Measurements from ENCODE around the gene SHOC2. TPM values are rescaled to one million over a fixed set of nuclear protein-coding genes. Genes with fewer than 3 reads are reported as not detected.
A peak's percentile ranks its signal among the peaks of the same experiment; 100 is the strongest.

SHOC2 gene
- total RNA-seq, 1 donor from 2014 or later, result 20.3 TPM

GRCh38 chr10:110978204-110978603 lies 58.8 kb downstream of the SHOC2 start:
- ATAC-seq (no peak), DNase-seq (ENCODE audit: low spot score) (no peak)

DNA sequence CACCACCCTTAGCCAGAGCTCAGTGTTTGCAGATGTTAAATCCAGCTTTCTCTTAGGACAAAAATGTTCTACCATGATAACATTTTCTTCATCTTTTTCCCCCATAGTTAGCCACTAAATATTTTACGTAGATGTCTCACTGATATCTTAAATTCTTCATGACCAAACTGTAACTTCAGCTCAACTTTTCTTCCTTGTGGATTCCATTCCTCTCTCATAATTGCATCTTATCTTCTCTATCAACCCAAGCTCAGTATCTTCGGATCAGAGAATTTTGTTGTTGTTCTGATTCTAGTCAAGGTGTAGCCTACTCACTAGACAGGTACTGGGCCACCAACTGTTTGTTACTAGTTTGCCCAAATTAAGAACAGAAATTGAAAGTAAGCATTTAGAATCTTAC lies 60.2 kb downstream of the SHOC2 start:
- DNase-seq (ENCODE audit: low spot score), result no peak

GRCh38 chr10:110980807-110981206 lies 61.4 kb downstream of the SHOC2 start:
- DNase-seq (ENCODE audit: low spot score), result no peak
- ATAC-seq, result no peak

More for the DNA sequence above, 60.2 kb downstream of the SHOC2 start:
- ATAC-seq, result no peak

DNA sequence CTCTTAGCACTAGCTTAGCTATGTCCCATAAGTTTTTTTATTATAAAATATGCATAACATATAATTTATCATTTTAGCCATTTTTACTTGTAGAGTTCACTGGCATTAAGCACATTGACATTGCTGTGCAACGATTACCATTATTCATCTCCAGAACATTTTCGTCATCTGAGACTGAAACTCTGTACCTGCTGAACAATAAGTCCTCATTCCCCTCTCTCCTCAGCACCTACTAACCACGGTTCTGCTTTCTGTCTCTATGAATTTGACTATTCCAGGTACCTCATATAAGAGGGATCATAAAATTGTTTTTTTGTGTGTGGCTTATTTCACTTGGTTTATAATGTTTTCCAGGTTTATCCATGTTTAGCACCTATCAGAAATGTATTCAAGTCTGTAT lies 64.1 kb downstream of the SHOC2 start:
- no peak for DNase-seq (ENCODE audit: low spot score)
- no peak for ATAC-seq

DNA sequence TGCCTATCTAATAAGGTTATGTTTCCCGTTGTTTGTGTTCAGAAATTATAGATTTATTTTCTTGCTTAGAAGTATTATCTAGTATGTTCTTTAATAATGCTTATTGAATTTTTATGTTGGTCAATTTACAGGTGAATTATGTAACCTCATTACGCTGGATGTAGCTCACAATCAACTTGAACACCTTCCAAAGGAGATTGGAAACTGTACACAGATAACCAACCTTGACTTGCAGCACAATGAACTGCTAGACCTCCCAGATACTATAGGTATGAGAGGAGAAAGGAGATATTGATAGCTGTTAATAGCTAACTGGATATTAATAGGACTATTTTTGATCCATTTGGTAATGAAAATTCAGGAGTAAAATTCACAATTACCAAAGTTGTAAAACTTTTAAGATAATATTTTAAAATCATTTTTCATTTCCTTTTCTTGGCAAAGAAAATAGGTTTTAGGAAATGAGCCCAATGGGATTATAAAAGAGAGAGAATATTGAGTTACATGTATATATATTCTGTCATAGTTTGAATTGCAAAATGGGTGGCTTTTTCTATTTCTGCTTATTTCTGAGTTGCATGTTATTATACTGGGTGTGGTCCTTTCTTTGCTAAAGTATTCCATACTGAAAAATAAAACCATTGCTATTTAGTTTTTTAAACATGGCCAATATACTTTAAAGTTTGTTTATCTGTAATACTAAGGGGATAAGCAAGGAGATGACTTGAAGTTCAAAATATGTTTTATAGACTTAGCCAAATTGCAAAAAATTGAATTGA lies 66.3 kb downstream of the SHOC2 start:
- DNase-seq (ENCODE audit: low spot score) (no peak), ATAC-seq (peak; percentile 47)

DNA sequence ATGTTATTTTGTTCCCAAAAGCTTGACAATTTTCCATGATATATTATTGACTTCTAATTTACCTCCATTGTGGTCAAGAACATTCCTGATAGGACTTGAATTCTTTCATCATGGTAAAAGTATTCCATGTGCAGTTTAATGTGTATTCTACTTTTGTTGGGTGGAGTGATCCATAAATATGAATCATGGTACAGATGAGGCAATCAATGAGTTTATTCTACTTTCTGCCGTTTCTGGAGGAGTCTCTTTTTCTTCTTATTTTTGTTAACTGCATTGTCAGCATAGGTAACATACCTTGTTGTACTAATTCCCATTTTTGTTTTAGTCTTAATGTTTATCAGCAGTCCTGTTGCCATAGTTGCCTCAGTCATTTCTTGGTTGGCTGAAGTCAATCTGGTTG lies 69.6 kb downstream of the SHOC2 start:
- ATAC-seq, result no peak

GRCh38 chr10:110992006-110992800 lies 72.8 kb downstream of the SHOC2 start:
- ATAC-seq (no peak), DNase-seq (ENCODE audit: low spot score) (no peak)

More for the DNA sequence above, 69.6 kb downstream of the SHOC2 start:
- no peak for DNase-seq (ENCODE audit: low spot score)

GRCh38 chr10:110993024-110993693 lies 73.8 kb downstream of the SHOC2 start:
- DNase-seq (ENCODE audit: low spot score), result no peak
- no peak for ATAC-seq

DNA sequence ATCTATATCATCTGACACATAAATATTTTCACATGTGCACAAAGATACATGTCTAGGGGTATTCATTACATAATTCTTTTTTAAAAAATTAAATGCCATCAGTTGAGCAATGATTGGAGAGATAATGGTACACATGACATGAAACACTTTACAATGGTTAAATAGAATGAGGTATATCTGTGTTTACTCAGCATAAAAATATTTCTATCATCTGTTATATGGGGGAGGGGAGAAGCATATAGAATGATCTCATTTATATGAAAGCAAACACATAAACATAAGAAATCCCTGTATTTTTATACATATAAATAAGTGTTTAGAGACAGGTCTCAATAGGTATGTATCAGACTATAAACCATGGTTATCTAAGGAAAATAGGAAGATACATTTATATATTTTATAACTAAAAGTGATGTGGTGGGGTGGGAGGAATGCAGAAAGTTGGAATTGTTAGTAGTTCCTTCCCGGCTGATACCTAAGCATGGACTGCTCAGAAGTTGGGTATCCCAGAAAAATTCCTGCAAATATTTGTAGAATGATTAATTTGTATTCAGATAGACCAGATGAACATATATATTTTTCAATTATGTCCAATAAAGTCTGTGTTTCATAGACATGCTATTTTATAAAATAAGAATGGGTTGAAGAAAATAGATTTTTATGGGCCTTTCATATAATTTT lies 75.1 kb downstream of the SHOC2 start:
- ATAC-seq (no peak), DNase-seq (ENCODE audit: low spot score) (no peak)

- DNase-seq (ENCODE audit: low spot score) (no peak), ATAC-seq (no peak)
Measured at GRCh38 chr10:110995301-110995700, 75.9 kb downstream of the SHOC2 start.

DNA sequence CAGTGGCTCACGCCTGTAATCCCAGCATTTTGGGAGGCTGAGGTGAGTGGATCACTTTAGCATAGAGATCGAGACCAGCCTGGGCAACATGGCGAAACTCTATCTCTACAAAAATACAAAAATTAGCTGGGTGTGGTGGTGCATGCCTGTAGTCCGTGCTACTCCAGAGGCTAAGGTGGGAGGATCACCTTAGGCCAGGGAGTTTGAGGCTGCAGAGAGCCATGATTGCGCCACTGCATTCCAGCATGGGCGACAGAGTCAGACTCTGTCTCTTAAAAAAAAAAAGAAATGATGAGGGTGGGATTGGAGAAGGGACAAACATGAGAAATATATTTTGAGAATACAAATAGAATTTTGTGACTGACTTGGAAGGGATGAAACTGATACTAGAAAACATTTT lies 76.9 kb downstream of the SHOC2 start:
- DNase-seq (ENCODE audit: low spot score) (no peak), ATAC-seq (no peak)

DNA sequence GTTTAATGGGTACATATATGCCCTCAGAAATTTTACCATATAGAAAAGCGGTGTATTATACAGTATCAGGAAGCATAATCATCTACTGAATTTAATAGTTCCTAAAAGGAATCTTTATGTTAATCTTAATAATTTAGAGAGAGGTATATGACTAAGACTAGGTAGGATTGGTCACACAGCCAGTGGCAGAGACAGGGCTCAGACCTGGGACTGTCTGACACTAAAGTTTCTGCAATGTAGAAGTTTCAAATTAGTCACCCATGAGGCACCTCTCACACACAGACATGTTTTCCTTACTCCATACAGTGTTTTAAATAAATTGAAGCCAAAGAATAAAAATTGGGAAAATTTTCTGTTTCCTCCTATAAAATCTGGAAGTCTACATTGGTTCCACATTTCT lies 84.6 kb downstream of the SHOC2 start:
- no peak for DNase-seq (ENCODE audit: low spot score)
- ATAC-seq, result no peak

DNA sequence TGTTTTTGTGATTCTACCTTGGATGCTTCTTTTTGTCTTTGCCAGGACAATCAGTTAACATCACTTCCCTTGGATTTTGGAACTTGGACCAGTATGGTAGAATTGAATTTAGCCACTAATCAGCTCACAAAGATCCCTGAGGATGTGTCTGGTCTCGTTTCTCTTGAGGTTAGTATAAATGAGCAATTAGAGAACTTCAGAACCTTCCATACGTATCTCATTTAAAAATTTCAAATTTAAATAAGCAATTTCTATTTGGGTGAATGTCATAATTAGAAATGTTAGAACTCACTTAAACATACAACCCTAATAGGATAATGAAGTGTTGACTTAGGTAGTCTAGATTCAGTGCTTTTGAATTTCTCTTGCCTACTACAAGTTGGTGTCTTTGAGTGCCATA lies 88.1 kb downstream of the SHOC2 start:
- ATAC-seq (no peak), DNase-seq (ENCODE audit: low spot score) (no peak)

GRCh38 chr10:111015181-111015580 lies 95.8 kb downstream of the SHOC2 start:
- DNase-seq (ENCODE audit: low spot score) (no peak), ATAC-seq (no peak)

GRCh38 chr10:111017098-111017497 lies 97.7 kb downstream of the SHOC2 start:
- DNase-seq (ENCODE audit: low spot score) (no peak), ATAC-seq (no peak)

DNA sequence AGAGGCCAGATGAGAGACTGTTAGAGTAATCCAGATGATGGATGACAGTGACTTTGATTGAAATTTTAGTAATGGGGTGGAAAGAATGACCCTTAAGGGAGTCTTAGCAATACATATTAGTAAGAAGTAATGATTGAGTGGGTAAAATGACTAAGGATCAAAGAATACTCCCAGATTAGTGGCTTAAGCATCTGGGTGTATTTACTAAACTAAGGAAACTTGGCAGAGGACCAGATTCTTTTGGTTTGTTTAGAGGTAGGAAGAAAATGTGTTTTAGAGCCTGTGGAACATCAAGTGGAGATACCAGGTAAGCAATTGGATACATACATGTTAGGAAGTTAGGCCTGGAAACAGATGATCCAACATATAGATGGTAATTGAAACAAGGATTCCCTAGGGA lies 98.6 kb downstream of the SHOC2 start:
- ATAC-seq, result no peak

GRCh38 chr10:111023060-111023459 lies 103.7 kb downstream of the SHOC2 start:
- ATAC-seq, result no peak
- no peak for DNase-seq (ENCODE audit: low spot score)

More for the DNA sequence above, 98.6 kb downstream of the SHOC2 start:
- DNase-seq (ENCODE audit: low spot score), result no peak

DNA sequence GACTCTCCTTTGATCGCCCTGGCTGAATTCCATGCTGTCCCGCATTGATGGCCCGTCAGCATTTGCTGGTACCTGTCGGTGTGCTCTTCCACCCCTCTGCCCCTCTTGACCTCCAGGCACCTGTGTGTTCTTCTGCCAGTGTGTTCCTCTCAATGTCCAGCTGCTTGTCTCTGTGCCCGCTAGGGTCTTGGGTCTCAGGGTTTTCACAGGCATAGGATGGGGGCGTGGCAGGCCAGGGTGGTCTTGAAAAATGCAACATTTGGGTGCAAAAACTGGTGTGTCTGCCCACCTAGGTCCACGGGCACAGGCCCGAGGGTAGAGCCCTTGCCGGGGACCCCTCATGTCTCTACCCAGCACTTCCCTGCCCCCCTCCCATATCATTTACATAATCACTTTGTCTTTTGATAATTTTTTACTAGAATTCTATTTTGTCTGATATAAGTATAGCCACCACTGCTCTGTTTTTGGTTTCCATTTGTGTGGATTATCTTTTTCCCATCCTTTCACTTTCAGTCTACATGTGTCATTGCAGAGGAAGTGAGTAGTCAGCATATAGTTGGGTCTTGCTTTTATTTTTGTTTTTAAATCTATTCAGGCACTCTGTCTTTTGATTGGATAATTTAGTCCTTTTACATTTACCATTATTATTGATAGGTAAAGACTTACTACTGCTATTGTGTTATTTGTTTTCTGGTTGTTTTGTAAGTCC lies 110.8 kb downstream of the SHOC2 start:
- no peak for ATAC-seq
- DNase-seq (ENCODE audit: low spot score), result no peak

GRCh38 chr10:111034598-111035310 lies 115.3 kb downstream of the SHOC2 start:
- ATAC-seq (no peak), DNase-seq (ENCODE audit: low spot score) (no peak)

DNA sequence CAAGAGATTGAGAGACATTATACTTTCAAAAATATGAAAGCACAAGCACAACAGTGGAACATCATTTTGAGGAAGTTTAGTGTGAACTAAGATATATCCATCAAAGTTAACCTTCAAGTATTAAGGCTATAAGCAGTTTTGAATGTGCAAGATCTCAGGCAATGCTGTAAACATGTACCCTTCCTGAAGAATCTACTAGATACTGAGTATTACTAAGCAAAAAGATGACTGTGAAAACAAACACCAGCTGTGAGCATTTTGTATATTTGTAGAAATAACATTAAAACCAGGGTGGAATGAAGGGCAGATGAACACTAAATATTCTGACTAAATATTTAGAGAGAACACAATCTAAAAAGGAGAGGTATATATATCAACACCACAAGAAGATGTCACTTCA lies 116.1 kb downstream of the SHOC2 start:
- DNase-seq (ENCODE audit: low spot score), result no peak
- ATAC-seq, result no peak
